BLaER1 treated with 17β-estradiol and CSF1 and Interleukin-3, amounts not matched to agents 10 nM and 100 nM (cell line): ENCODE results near the gene DLX2.

ENCODE experiments used
- H3K27ac ChIP-seq, 11 experiments: shearing (Covaris generic); formaldehyde crosslinking; 2 replicates each; pipeline ENCODE4 v1.8.1; 2022
- H3K27me3 ChIP-seq, 11 experiments: shearing (Covaris generic); formaldehyde crosslinking; 2 replicates each; pipeline ENCODE4 v1.8.1; 2022
- H3K36me3 ChIP-seq, 11 experiments: shearing (Covaris generic); formaldehyde crosslinking; 2 replicates each; pipeline ENCODE4 v1.8.1; 2022
- H3K4me1 ChIP-seq, 10 experiments: shearing (Covaris generic); formaldehyde crosslinking; 2 replicates each; pipeline ENCODE4 v1.8.1; 2022
- H3K4me2 ChIP-seq, 11 experiments: shearing (Covaris generic); formaldehyde crosslinking; 2 replicates each; pipeline ENCODE4 v1.8.1; 2022
- H3K4me3 ChIP-seq, 10 experiments: shearing (Covaris generic); formaldehyde crosslinking; 2 replicates each; pipeline ENCODE4 v1.8.1; 2022
- H3K9ac ChIP-seq, 11 experiments: shearing (Covaris generic); formaldehyde crosslinking; 2 replicates each; pipeline ENCODE4 v1.8.1; 2022
- H3K9me3 ChIP-seq, 11 experiments: shearing (Covaris generic); formaldehyde crosslinking; replicated peaks in 1 of 11; 2 replicates each; pipeline ENCODE4 v1.8.1; 2022
- H4K20me1 ChIP-seq, 11 experiments: shearing (Covaris generic); formaldehyde crosslinking; 2 replicates each; pipeline ENCODE4 v1.8.1; 2022
- Cebpa-rat ChIP-seq, 11 experiments: shearing (Covaris generic); IDR thresholded peaks; 2 replicates each; pipeline ENCODE4 v1.8.1; 2022

DLX2 gene

DNA sequence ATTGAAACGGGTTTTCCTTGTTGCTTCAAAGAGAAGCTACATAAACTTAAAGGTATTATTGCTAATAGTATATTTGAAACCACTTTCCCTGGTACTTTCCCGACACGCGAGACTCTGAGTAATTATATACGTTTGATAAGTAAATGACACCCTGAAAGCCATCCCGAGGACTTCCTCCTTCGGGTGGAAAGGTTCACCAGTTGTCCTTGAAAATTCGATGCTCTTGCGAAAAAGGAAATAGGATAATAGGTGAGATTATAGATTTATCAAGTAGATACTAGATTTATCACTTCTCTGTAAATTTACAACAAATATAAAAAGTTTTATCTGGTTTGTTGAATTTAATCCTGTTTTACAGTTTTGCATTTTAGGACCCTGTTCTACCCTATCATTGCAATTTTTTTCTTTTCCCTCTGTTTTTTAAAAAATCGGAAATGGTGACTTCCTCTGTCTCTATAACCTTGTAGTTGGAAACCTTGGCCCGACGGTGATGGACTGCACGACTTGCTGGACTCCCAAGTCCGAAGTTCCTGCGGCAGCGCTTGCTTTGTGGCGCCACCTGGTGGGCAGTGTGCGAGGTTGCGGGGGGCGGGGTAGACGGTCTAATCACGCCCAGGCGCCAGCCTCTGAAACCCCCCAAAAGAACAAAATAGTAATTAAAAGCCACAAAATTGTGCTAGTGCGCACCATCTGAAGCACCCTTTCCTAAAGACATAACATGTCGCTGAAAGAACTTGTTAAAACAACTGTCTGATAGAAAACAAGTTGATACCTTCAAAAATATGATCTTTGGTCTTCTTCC, 972 bp upstream of the DLX2 start:
- H3K4me2 ChIP-seq, result peak overlapping the region; percentile 82 to 100 (median 96)
- no peak overlapping the region for H3K27ac ChIP-seq
- H3K4me1 ChIP-seq, result peaks cover 46 to 60% (median 53%) of the 10 kb centered on the region in 10 experiments
- H3K27me3 ChIP-seq, result peaks cover 99 to 100% (median 100%) of the 10 kb centered on the region in 11 experiments
- no peak for TF ChIP-seq Cebpa-rat (IDR thresholded peaks at IDR 0.05)
- H3K4me3 ChIP-seq, result peak overlapping the region; percentile 51 to 71 (median 58); a peak in 18 of 20 replicates
- H3K36me3 ChIP-seq, result no peaks in the 10 kb centered on the region
- H3K9ac ChIP-seq, result no peak overlapping the region
- peaks cover 6 to 91% (median 70%) of the 10 kb centered on the region in 11 experiments; a peak in 20 of 22 replicates for H4K20me1 ChIP-seq
- H3K9me3 ChIP-seq, result no peaks in the 10 kb centered on the region; a peak in 1 of 22 replicates

GRCh38 chr2:172101821-172102390, 794 bp downstream of the DLX2 start:
- Histone ChIP-seq H3K27ac (no peak overlapping the region), H3K4me1 (peaks cover 46 to 69% (median 59%) of the 10 kb centered on the region in 10 experiments), H3K9me3 (no peaks in the 10 kb centered on the region), H3K36me3 (no peaks in the 10 kb centered on the region), H4K20me1 (peaks cover 6 to 93% (median 76%) of the 10 kb centered on the region in 11 experiments; a peak in 20 of 22 replicates), H3K9ac (peak overlapping the region in 5 of 11 experiments; percentile 6 to 33 (median 20); a peak in 5 of 22 replicates), H3K4me3 (peak overlapping the region; percentile 51 to 71 (median 58)), H3K27me3 (peaks cover 99 to 100% (median 100%) of the 10 kb centered on the region in 11 experiments), H3K4me2 (peak overlapping the region; percentile 82 to 100 (median 96))
- no peak for TF ChIP-seq Cebpa-rat (IDR thresholded peaks at IDR 0.05)

GRCh38 chr2:172100935-172101820, 1.5 kb downstream of the DLX2 start:
- Histone ChIP-seq H3K4me2 (peak overlapping the region; percentile 82 to 100 (median 96)), H3K27me3 (peaks cover 99 to 100% (median 100%) of the 10 kb centered on the region in 11 experiments), H3K9ac (no peak overlapping the region), H3K4me3 (peak overlapping the region; percentile 51 to 71 (median 58); a peak in 16 of 20 replicates), H3K4me1 (peaks cover 39 to 69% (median 57%) of the 10 kb centered on the region in 10 experiments), H3K27ac (no peak overlapping the region), H3K9me3 (no peaks in the 10 kb centered on the region), H3K36me3 (no peaks in the 10 kb centered on the region), H4K20me1 (peaks cover 6 to 93% (median 76%) of the 10 kb centered on the region in 11 experiments; a peak in 20 of 22 replicates)
- TF ChIP-seq Cebpa-rat (IDR thresholded peaks at IDR 0.05), result no peak

DNA sequence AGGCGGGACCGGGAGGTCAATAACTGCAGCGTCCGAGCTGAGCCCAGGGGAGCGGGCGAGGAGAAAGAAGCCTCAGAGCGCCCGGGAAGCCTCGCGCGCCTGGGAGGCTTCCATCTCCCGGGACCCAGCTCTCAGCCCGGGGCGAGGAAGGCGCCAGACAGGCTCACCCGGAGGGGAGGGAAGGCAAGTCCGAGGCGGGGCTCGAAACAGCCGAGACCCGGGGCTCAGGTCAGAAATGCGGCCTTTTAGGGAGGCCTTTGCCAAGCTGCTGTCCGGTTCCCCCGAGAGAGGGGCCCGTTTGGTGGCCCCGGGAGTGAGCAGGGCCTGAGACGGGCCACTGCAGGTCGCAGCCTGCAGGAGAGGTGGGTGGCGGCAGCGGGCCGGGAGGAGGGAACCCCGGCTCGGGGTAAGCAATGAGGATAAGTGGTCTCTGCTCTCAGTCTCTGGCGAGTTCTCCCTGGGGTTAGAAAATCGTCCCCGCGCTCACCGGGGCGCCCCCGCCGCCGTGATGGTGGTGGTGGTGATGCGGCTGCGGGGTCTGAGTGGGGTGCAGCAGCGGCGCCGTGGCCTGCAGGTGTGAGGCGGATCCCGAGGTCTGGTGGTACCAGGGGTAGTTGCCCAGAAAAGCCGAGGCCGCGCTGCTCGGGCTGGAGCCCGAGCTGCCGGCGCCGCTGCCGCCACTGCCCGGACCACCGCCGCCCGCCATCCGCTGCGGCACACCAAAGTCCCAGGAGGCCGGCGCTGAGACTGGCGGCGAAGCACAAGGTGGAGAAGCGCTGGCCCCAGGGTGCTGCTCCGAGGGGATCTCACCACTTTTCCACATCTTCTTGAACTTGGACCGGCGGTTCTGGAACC, 2.4 kb downstream of the DLX2 start:
- H3K4me2 ChIP-seq, result peak overlapping the region; percentile 82 to 100 (median 96)
- H3K27ac ChIP-seq, result no peak overlapping the region
- H3K27me3 ChIP-seq, result peaks cover 99 to 100% (median 100%) of the 10 kb centered on the region in 11 experiments
- no peak for TF ChIP-seq Cebpa-rat (IDR thresholded peaks at IDR 0.05)
- H3K9me3 ChIP-seq, result no peaks in the 10 kb centered on the region
- no peaks in the 10 kb centered on the region for H3K36me3 ChIP-seq
- H3K4me1 ChIP-seq, result peaks cover 43 to 73% (median 63%) of the 10 kb centered on the region in 10 experiments
- H4K20me1 ChIP-seq, result peaks cover 6 to 93% (median 76%) of the 10 kb centered on the region in 11 experiments; a peak in 20 of 22 replicates
- peak overlapping the region; percentile 5 to 71 (median 50); a peak in 15 of 20 replicates for H3K4me3 ChIP-seq
- peak overlapping the region in 1 of 11 experiments; percentile 28; a peak in 1 of 22 replicates for H3K9ac ChIP-seq

GRCh38 chr2:172099472-172100079, 3.1 kb downstream of the DLX2 start:
- Histone ChIP-seq H3K27ac (no peak overlapping the region), H3K9me3 (no peaks in the 10 kb centered on the region), H4K20me1 (peaks cover 6 to 97% (median 83%) of the 10 kb centered on the region in 11 experiments; a peak in 20 of 22 replicates), H3K27me3 (peaks cover 99 to 100% (median 100%) of the 10 kb centered on the region in 11 experiments), H3K36me3 (no peaks in the 10 kb centered on the region), H3K4me1 (peaks cover 49 to 80% (median 68%) of the 10 kb centered on the region in 10 experiments), H3K4me3 (peak overlapping the region in 4 of 10 experiments; percentile 56 to 71 (median 58); a peak in 8 of 20 replicates), H3K9ac (no peak overlapping the region), H3K4me2 (peak overlapping the region in 9 of 11 experiments; percentile 58 to 100 (median 93); a peak in 15 of 22 replicates)
- no peak for TF ChIP-seq Cebpa-rat (IDR thresholded peaks at IDR 0.05)

DNA sequence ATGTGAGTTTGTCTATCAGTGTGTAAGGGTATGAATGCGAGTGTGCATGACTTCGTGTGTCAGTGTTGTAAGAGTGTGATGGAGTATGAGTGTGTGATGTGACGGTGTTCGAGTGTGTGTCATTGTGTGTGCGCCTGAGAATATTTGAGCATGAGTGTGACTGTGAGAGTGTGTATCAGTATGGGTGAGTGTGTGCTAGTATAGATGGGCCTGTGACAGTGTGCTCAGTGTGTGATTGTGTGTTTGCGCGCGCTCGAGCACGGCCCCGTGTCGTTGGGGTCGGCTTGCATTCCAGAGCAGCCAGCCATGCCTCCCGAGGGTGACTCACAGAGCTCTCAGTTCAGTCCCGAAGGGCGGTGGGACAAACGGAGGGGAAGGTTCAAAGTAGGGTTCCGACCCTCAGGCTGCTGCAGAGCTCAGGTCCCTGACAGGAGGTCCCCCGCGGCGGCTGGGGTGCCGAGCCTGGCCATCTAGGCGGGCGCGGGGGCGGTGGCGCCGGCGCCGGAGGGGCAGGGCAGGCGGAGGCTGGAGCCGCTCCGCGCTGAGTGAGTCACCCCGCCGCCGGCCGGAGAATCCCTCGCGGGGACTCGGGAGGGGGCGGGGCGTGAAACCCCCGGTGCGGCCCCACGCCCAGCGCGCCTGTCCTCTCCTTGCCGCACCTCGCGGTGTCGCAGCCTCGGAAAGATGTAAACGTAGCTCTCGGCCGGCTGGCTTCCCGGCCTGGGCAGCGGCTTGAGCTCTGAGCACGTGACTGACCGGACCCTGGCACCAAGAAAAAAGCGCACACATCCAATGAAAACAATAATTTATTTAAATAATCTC, 3.8 kb downstream of the DLX2 start:
- Histone ChIP-seq H3K27ac (no peak overlapping the region), H3K9ac (0 out of 22 replicates have a peak overlapping the region, but pooled peaks of 1 of the 11 experiments have one; percentile 13), H3K4me3 (peak overlapping the region in 8 of 10 experiments; percentile 10 to 63 (median 42); a peak in 13 of 20 replicates)

More for the DNA sequence above, 3.8 kb downstream of the DLX2 start:
- Histone ChIP-seq H3K4me2 (peak overlapping the region in 10 of 11 experiments; percentile 33 to 94 (median 74); a peak in 19 of 22 replicates), H3K36me3 (no peaks in the 10 kb centered on the region), H3K9me3 (no peaks in the 10 kb centered on the region), H3K27me3 (peaks cover 99 to 100% (median 100%) of the 10 kb centered on the region in 11 experiments), H3K4me1 (peaks cover 49 to 82% (median 68%) of the 10 kb centered on the region in 10 experiments), H4K20me1 (peaks cover 6 to 96% (median 90%) of the 10 kb centered on the region in 11 experiments; a peak in 20 of 22 replicates)
- TF ChIP-seq Cebpa-rat (IDR thresholded peaks at IDR 0.05), result no peak
